Neural progenitor cell (in vitro differentiated cells): ENCODE results near the gene SELENOH. TPM values are rescaled to one million over a fixed set of nuclear protein-coding genes. Genes with fewer than 3 reads are reported as not detected.
A peak's percentile ranks its signal among the peaks of the same experiment; 100 is the strongest.

Experiments
- DNase-seq: peaks from one replicate; pipeline ENCODE4 v3.0.0-alpha.2; 2016; ENCODE audit warnings: low spot score
- H2AFZ ChIP-seq: fragments of 200-600 bp; sonication (generic); replicated peaks from 2 replicates; pipeline ENCODE4 v1.6.1; 2016; ENCODE audit warnings: antibody characterized with exemption
- H3F3A ChIP-seq: fragments of 200-600 bp; sonication (generic); 2 replicates; pipeline ENCODE4 v1.6.1; 2016; ENCODE audit warnings: antibody characterized with exemption, low read depth
- H3K27ac ChIP-seq: fragments of 200-600 bp; sonication (generic); 2 replicates; pipeline ENCODE4 v1.5.1; 2016; ENCODE audit warnings: mild to moderate bottlenecking
- H3K27me3 ChIP-seq: fragments of 200-600 bp; sonication (generic); 2 replicates; pipeline ENCODE4 v1.6.1; 2016; ENCODE audit warnings: mild to moderate bottlenecking, moderate library complexity
- H3K36me3 ChIP-seq: fragments of 200-600 bp; sonication (generic); 2 replicates; pipeline ENCODE4 v1.5.1; 2016
- H3K4me1 ChIP-seq: fragments of 200-600 bp; sonication (generic); 2 replicates; pipeline ENCODE4 v1.6.1; 2016; ENCODE audit warnings: mixed run types
- H3K4me2 ChIP-seq: fragments of 200-600 bp; sonication (generic); 2 replicates; pipeline ENCODE4 v1.6.1; 2016
- H3K4me3 ChIP-seq: fragments of 200-600 bp; sonication (generic); 2 replicates; pipeline ENCODE4 v1.5.1; 2016
- H3K79me2 ChIP-seq: fragments of 200-600 bp; sonication (generic); 2 replicates; pipeline ENCODE4 v1.6.1; 2016; ENCODE audit warnings: low read depth
- H3K9ac ChIP-seq: fragments of 200-600 bp; sonication (generic); 2 replicates; pipeline ENCODE4 v1.6.1; 2016
- H3K9me3 ChIP-seq: fragments of 200-600 bp; sonication (generic); 2 replicates; pipeline ENCODE4 v1.5.1; 2016; ENCODE audit warnings: low read depth
- H4K20me1 ChIP-seq: fragments of 200-600 bp; sonication (generic); 2 replicates; pipeline ENCODE4 v1.6.1; 2016; ENCODE audit warnings: low read depth
- H3K27ac Mint-ChIP-seq: 3 replicates; pipeline ENCODE4 v1.8.0; 2021; ENCODE audit warnings: mixed read lengths
- H3K27me3 Mint-ChIP-seq: 2 replicates; pipeline ENCODE4 v1.8.0; 2022; ENCODE audit warnings: low read depth, mild to moderate bottlenecking, inconsistent platforms, moderate library complexity, mixed read lengths; ENCODE audit not compliant: insufficient read depth
- H3K36me3 Mint-ChIP-seq: 3 replicates; pipeline ENCODE4 v1.8.0; 2021; ENCODE audit warnings: mixed read lengths
- H3K4me1 Mint-ChIP-seq: 3 replicates; pipeline ENCODE4 v1.8.0; 2021; ENCODE audit warnings: mixed read lengths
- H3K4me3 Mint-ChIP-seq: 3 replicates; pipeline ENCODE4 v1.8.0; 2021; ENCODE audit warnings: mild to moderate bottlenecking, moderate library complexity, mixed read lengths
- H3K9me3 Mint-ChIP-seq: 3 replicates; pipeline ENCODE4 v1.8.0; 2020; ENCODE audit warnings: mixed read lengths
- CTCF ChIP-seq: fragments of 200-600 bp; sonication (generic); IDR thresholded peaks from 2 replicates; pipeline ENCODE4 v1.5.1; 2017; ENCODE audit warnings: antibody characterized with exemption, mild to moderate bottlenecking
- EZH2 ChIP-seq: fragments of 200-600 bp; sonication (generic); IDR thresholded peaks from 2 replicates; pipeline ENCODE4 v1.6.1; 2017; ENCODE audit warnings: antibody characterized with exemption, mild to moderate bottlenecking, moderate library complexity
- EZH2phosphoT487 ChIP-seq: fragments of 200-600 bp; sonication (generic); IDR thresholded peaks from 2 replicates; pipeline ENCODE4 v1.6.1; 2017; ENCODE audit warnings: antibody characterized with exemption
- total RNA-seq: library from RNA; depleted of rRNA; stranded (reverse); fragments of >200 nt; gene quantifications from 2 replicates; pipeline ENCODE4 v1.2.3, GENCODE V29; 2015; ENCODE audit warnings: low replicate concordance

Gene SELENOH
- total RNA-seq, 1 donor from 2014 or later = 164 TPM

GRCh38 chr11:57772562-57772961 lies 31.3 kb downstream of the SELENOH start:
- Histone ChIP-seq H3K4me2 (no peak overlapping the region), H2AFZ (no peak overlapping the region), H3K27me3 (no peaks in the 10 kb centered on the region), H3K36me3 (no peaks in the 10 kb centered on the region), H3K27ac (no peak overlapping the region), H3K4me3 (no peak overlapping the region), H3K9me3 (no peaks in the 10 kb centered on the region), H3K9ac (no peak overlapping the region), H3F3A (peaks cover 40% of the 10 kb centered on the region), H3K4me1 (peaks cover 30% of the 10 kb centered on the region), H3K79me2 (peaks cover 100% of the 10 kb centered on the region), H4K20me1 (peaks cover 94% of the 10 kb centered on the region)
- peaks cover 15% of the 10 kb centered on the region for H3K36me3 Mint-ChIP-seq
- H3K27me3 Mint-ChIP-seq = no peaks in the 10 kb centered on the region
- peaks cover 31% of the 10 kb centered on the region for H3K4me1 Mint-ChIP-seq
- DNase-seq = no peak
- H3K9me3 Mint-ChIP-seq = peaks cover 7% of the 10 kb centered on the region
- H3K27ac Mint-ChIP-seq = no peak overlapping the region
- no peak for TF ChIP-seq CTCF
- TF ChIP-seq EZH2phosphoT487 = no peak
- TF ChIP-seq EZH2 = no peak
- no peak overlapping the region for H3K4me3 Mint-ChIP-seq

- H3K4me1 Mint-ChIP-seq = peaks cover 35% of the 10 kb centered on the region
- Histone ChIP-seq H2AFZ (no peak overlapping the region), H3K4me1 (peaks cover 36% of the 10 kb centered on the region), H3K4me2 (no peak overlapping the region), H3F3A (peaks cover 46% of the 10 kb centered on the region), H3K27me3 (no peaks in the 10 kb centered on the region), H3K4me3 (no peak overlapping the region), H3K9ac (no peak overlapping the region), H3K27ac (no peak overlapping the region), H3K36me3 (no peaks in the 10 kb centered on the region), H3K9me3 (no peaks in the 10 kb centered on the region), H3K79me2 (peaks cover 99% of the 10 kb centered on the region), H4K20me1 (peaks cover 94% of the 10 kb centered on the region)
- H3K36me3 Mint-ChIP-seq = peaks cover 13% of the 10 kb centered on the region
- H3K9me3 Mint-ChIP-seq = peaks cover 3% of the 10 kb centered on the region
- H3K4me3 Mint-ChIP-seq = no peak overlapping the region
- no peaks in the 10 kb centered on the region for H3K27me3 Mint-ChIP-seq
- H3K27ac Mint-ChIP-seq = no peak overlapping the region
- TF ChIP-seq EZH2 = no peak
- TF ChIP-seq EZH2phosphoT487 = no peak
- no peak for TF ChIP-seq CTCF
- no peak for DNase-seq
Observed at GRCh38 chr11:57773026-57773598, 31.8 kb downstream of the SELENOH start.

- Histone ChIP-seq H3K4me3 (peak overlapping the region; percentile 34), H3K4me1 (peaks cover 57% of the 10 kb centered on the region), H3K27me3 (no peaks in the 10 kb centered on the region), H3K9ac (peak overlapping the region; percentile 17), H3K36me3 (no peaks in the 10 kb centered on the region), H3K27ac (peak overlapping the region; percentile 98), H3K9me3 (no peaks in the 10 kb centered on the region), H4K20me1 (peaks cover 98% of the 10 kb centered on the region), H3K79me2 (peaks cover 93% of the 10 kb centered on the region), H2AFZ (no peak overlapping the region), H3K4me2 (peak overlapping the region; percentile 84), H3F3A (peaks cover 70% of the 10 kb centered on the region)
- no peak for TF ChIP-seq EZH2phosphoT487
- no peak for TF ChIP-seq CTCF
- Mint-ChIP-seq H3K27me3 (no peaks in the 10 kb centered on the region), H3K27ac (peak overlapping the region; percentile 80), H3K4me3 (no peak overlapping the region), H3K9me3 (no peaks in the 10 kb centered on the region), H3K36me3 (peaks cover 4% of the 10 kb centered on the region), H3K4me1 (peaks cover 53% of the 10 kb centered on the region)
- DNase-seq = no peak
Observed at GRCh38 chr11:57775491-57775890, 34.2 kb downstream of the SELENOH start.
